HUES6 (cell line): ENCODE data around the gene KLHL30.

Source experiments
- H3K27ac ChIP-seq: 2 replicates; pipeline ENCODE4 v1.7.0; 2013; ENCODE audit warnings: low read depth, mild to moderate bottlenecking, low read length, inconsistent platforms
- H3K27me3 ChIP-seq: 2 replicates; pipeline ENCODE4 v1.6.1; 2013; ENCODE audit warnings: low read length; ENCODE audit not compliant: control insufficient read depth, insufficient read depth
- H3K36me3 ChIP-seq: 2 replicates; pipeline ENCODE4 v1.6.1; 2013; ENCODE audit warnings: low read length; ENCODE audit not compliant: control insufficient read depth, insufficient read depth
- H3K4me1 ChIP-seq: 2 replicates; pipeline ENCODE4 v1.6.1; 2013; ENCODE audit warnings: low read length; ENCODE audit not compliant: control insufficient read depth, insufficient read depth
- H3K4me3 ChIP-seq: 2 replicates; pipeline ENCODE4 v1.5.1; 2013; ENCODE audit warnings: low read depth, low read length
- H3K9ac ChIP-seq: one replicate; pipeline ENCODE4 v1.6.1; 2013; ENCODE audit warnings: mild to moderate bottlenecking, low read length
- H3K9me3 ChIP-seq: 2 replicates; pipeline ENCODE4 v1.6.1; 2013; ENCODE audit warnings: low read depth, low read length; ENCODE audit not compliant: control insufficient read depth, insufficient read depth

Gene KLHL30

GRCh38 chr2:238138331-238139195, at the start of gene KLHL30:
KLHL30 (plus strand) TSS chr2:238138668; CDS start chr2:238140755, 2,087 bp downstream.
- Histone ChIP-seq H3K36me3 (no peaks in the 10 kb centered on the region), H3K27me3 (no peaks in the 10 kb centered on the region), H3K9ac (no peak within 1 kb of the TSS), H3K27ac (no peak within 1 kb of the TSS), H3K9me3 (no peaks in the 10 kb centered on the region), H3K4me3 (no peak within 1 kb of the TSS), H3K4me1 (peaks cover 11% of the 10 kb centered on the region; the same call in 1 of the 2 replicates)

DNA sequence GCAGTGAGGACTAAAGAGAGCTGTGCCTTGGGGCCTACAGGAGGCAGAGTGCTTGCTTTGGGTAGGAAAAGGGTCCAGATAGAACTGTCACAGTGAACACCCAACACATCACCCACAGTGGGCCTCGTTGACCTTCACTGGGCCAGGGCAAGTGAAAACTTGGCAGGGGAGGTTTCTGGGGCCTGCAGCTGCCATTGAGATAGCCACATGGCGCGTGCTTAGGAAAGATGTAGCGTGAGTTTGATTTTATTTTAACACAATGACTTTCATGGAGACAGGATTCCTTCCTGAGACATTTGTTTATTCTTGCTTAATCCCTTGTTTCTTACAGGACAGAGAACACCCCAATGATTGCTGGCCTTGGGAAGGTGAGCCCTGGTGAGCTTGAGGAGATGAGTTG, 47.6 kb upstream of the KLHL30 start:
- no peaks in the 10 kb centered on the region for H3K9me3 ChIP-seq
- no peak overlapping the region for H3K27ac ChIP-seq
- peaks cover under 1% of the 10 kb centered on the region; the same call in 1 of the 2 replicates for H3K4me1 ChIP-seq
- peaks cover 48% of the 10 kb centered on the region for H3K36me3 ChIP-seq
- H3K9ac ChIP-seq = no peak overlapping the region
- H3K27me3 ChIP-seq = no peaks in the 10 kb centered on the region
- H3K4me3 ChIP-seq = no peak overlapping the region

DNA sequence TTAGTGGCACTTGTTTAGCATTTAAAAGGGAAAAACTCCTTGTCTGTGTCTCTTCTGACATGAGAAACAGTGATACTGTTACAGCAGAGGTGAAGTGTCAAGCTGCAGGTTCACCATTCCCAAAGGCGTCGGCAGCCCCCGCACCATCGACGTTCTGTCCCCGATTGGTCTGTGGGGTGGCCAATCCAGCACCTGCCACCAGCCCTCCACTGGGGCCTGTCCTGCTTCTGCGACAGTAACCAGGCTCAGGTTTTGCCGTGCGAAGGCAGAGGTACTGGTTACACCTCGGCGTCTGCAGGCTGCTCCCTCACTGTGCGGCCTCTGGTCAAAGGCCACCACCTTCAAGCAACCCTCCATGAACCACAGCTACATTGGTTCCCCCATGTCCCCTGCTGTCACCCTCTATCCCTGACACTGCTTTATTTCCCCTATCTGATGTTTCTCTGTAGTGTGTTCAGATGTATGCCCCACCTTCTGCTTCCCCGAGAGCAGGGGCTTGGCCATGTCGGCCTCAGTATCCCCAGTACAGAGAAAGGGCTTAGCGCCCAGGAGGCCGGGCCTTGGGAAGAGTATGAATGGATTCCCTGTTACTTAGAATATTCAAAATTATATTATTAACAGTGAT, 46.9 kb upstream of the KLHL30 start:
- Histone ChIP-seq H3K27me3 (no peaks in the 10 kb centered on the region), H3K4me3 (no peak overlapping the region), H3K9me3 (no peaks in the 10 kb centered on the region), H3K27ac (no peak overlapping the region), H3K36me3 (peaks cover 43% of the 10 kb centered on the region), H3K4me1 (peaks cover 7% of the 10 kb centered on the region), H3K9ac (no peak overlapping the region)

DNA sequence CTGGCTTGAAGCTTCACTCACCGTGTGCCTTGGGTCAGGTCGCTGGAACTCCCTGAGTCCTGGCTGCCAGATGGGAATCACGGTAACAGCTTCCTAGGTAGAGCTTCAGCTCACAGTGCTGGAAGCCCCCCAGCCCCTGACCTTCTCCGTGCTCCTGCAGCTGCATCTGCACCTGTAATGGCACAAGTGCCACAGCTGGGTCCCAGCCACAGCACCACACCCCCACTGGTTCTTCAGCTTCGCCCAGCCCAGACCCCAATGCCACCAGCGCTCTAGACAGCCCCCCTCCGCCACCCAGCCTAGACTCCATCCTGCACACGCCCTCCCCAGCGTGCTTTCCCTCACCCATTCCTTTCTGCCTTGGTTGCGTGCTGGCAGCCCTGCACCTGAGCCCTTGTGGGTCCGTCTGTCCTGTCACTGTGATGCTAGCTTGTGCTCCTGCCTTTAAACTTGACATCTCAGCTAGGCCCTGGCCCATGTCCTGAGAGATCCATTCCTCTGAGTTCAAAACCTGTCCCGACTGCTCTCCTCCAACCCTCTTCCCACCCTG, 45.9 kb upstream of the KLHL30 start:
- Histone ChIP-seq H3K36me3 (peaks cover 37% of the 10 kb centered on the region), H3K9me3 (no peaks in the 10 kb centered on the region), H3K4me3 (no peak overlapping the region), H3K27me3 (no peaks in the 10 kb centered on the region), H3K4me1 (peaks cover 10% of the 10 kb centered on the region), H3K27ac (no peak overlapping the region), H3K9ac (no peak overlapping the region)

GRCh38 chr2:238093181-238094140, 45.0 kb upstream of the KLHL30 start:
- no peak overlapping the region for H3K9ac ChIP-seq
- H3K36me3 ChIP-seq = peaks cover 31% of the 10 kb centered on the region
- H3K4me3 ChIP-seq = no peak overlapping the region
- H3K27me3 ChIP-seq = no peaks in the 10 kb centered on the region
- no peak overlapping the region for H3K27ac ChIP-seq
- peaks cover 17% of the 10 kb centered on the region for H3K4me1 ChIP-seq
- no peaks in the 10 kb centered on the region for H3K9me3 ChIP-seq

- peaks cover 21% of the 10 kb centered on the region for H3K4me1 ChIP-seq
- no peaks in the 10 kb centered on the region for H3K9me3 ChIP-seq
- no peak overlapping the region for H3K27ac ChIP-seq
- no peak overlapping the region for H3K9ac ChIP-seq
- no peaks in the 10 kb centered on the region for H3K27me3 ChIP-seq
- H3K4me3 ChIP-seq = no peak overlapping the region
- peaks cover 27% of the 10 kb centered on the region for H3K36me3 ChIP-seq
Observed at GRCh38 chr2:238094438-238095022, 43.9 kb upstream of the KLHL30 start.

DNA sequence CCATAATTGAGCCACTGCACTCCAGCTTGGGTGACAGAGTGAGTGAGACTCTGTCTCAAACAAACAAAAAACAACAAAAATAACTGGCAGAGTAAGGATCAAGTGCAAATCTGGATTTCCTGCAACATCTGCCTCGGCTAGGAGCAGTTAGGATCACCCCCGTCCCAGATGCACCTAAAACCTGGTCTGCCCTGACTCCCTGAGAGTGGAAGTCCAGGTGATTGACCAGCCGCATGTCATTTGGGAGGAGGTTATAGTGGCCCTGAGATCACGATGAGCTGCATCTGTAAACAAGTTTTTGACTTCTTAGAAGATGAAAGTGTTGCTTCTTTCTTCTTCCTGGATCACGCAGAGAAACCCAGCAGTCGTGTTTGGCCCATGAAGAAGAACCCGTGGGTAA, 43.3 kb upstream of the KLHL30 start:
- Histone ChIP-seq H3K4me3 (no peak overlapping the region), H3K9ac (no peak overlapping the region), H3K4me1 (peaks cover 21% of the 10 kb centered on the region), H3K27ac (no peak overlapping the region), H3K36me3 (peaks cover 25% of the 10 kb centered on the region), H3K27me3 (no peaks in the 10 kb centered on the region), H3K9me3 (no peaks in the 10 kb centered on the region)

- H3K9me3 ChIP-seq = no peaks in the 10 kb centered on the region
- H3K4me3 ChIP-seq = no peak overlapping the region
- peaks cover 21% of the 10 kb centered on the region for H3K4me1 ChIP-seq
- no peaks in the 10 kb centered on the region for H3K27me3 ChIP-seq
- H3K36me3 ChIP-seq = peaks cover 15% of the 10 kb centered on the region
- H3K27ac ChIP-seq = no peak overlapping the region
- H3K9ac ChIP-seq = no peak overlapping the region
Observed at GRCh38 chr2:238096311-238097011, 42.0 kb upstream of the KLHL30 start.

DNA sequence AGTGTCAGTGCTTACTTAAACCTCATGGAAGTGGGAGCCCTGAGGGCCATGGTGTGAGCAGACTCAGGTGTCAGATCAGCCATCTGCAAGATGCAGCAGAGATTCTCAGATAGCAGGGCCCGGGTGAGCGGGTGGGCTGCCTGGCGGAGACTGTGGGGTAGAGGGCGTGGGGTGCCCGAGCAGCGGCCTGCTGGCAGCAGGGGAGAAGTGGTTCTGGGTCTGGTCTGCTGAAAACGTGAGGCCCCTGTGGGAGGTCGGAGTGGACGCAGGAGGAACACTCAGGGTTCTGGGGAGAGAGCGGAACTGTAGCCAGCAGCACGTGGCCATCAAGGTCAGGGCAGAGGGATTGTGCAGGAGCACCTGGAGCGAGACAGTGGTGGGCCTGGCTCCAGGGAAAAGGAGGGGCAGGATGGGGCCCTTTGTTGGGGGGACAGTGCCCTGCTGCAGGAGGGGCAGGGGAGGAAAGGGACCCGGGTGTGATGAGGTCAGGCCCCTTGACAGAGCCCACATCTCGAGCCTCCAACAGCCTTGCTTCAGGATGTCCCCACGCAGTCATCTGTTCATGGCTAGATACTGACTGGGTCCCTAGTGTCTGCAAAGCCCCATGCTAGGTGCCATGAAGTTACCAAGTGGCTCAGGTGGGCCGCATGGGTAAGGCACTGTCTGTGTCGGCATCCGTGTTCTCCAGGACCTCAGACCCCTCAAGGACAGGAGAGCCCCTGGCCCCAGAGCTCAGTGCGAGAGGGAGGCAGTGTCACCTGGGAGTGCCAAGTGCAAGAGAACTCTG, 41.1 kb upstream of the KLHL30 start:
- H3K9ac ChIP-seq = no peak overlapping the region
- H3K4me3 ChIP-seq = no peak overlapping the region
- no peak overlapping the region for H3K27ac ChIP-seq
- H3K36me3 ChIP-seq = peaks cover 9% of the 10 kb centered on the region; the same call in 1 of the 2 replicates
- H3K9me3 ChIP-seq = no peaks in the 10 kb centered on the region
- H3K27me3 ChIP-seq = no peaks in the 10 kb centered on the region
- peaks cover 21% of the 10 kb centered on the region for H3K4me1 ChIP-seq
